ENCODE data around the gene SKAP1. TPM values are rescaled to one million over a fixed set of nuclear protein-coding genes. Genes with fewer than 3 reads are reported as not detected.

Gene SKAP1
- total and polyA plus RNA-seq, 4 donors, result 0.84 to 3.6 (median 3.1) TPM; not detected in 1

DNA sequence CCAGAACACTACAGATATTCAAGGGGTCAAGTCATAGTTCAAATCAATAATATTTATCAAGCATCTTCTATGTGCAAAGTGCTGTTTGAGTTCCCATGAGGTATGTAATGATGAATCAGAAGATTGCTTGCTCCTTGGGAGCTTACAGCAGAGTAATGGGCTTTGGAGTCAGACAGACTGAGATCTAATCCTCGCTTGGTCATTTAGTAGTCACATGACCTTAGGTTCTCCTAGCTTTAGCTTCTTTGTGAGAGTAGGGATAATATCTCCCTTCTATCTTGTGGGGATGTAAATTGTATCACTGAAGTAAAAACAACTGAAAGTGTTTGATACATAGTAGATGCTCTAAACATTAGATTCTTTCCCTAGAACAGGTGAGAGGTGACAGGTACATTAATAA, 292.4 kb downstream of the SKAP1 start:
- 70 to 80% methylated on average over 1 of the region's 1 CpG for WGBS, 2 donors
- Histone ChIP-seq H3K27me3 (ENCODE audit: control insufficient read depth in 1 of 2, insufficient read depth in 2 of 2, low read length in 1 of 2) (no peaks in the 10 kb centered on the region), H3K36me3 (ENCODE audit: control insufficient read depth in 1 of 2, insufficient read depth in 2 of 2, low read length in 1 of 2) (no peaks in the 10 kb centered on the region), H3K4me1 (ENCODE audit: control insufficient read depth in 1 of 2, insufficient read depth in 2 of 2, low read length in 2 of 2) (no peaks in the 10 kb centered on the region), H3K27ac (ENCODE audit: low read depth in 1 of 2, low read length in 2 of 2) (no peak overlapping the region), H3K4me3 (ENCODE audit: low read length in 2 of 2) (no peak overlapping the region), H3K9me3 (ENCODE audit: control insufficient read depth, low read length) (no peaks in the 10 kb centered on the region)
- intact Hi-C loops (cut with DNase I), result no loop called here
- DNase-seq, result no peak
- ATAC-seq (ENCODE audit: low FRiP score), result no peak

DNA sequence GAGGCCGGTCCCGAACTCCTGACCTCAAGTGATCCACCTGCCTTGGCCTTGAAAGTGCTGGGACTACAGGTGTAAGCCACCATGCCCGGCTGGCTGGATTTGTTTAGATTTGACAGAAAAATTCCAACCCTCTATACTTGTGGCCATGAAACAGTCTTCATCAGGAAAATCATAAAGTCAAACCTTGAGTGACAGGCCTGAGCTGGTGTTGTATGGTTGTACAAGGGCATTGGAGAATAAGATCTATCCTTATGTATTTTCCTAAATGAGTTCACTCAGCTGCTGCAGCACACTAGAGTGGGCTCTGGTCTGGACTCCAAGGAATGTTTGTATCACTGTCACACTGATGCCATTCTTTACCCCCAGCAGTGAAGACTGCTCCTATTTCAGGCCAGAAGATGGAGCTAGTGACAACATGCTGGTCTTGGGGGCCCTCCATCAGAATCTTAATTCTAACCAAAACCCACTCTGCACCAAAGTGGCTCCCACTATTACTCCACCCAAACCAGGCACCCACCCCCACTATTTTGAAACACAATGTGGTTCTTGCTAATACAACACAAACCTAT, 295.0 kb downstream of the SKAP1 start:
- Histone ChIP-seq H3K27me3 (ENCODE audit: control insufficient read depth in 1 of 2, insufficient read depth in 2 of 2, low read length in 1 of 2) (no peaks in the 10 kb centered on the region), H3K27ac (ENCODE audit: low read depth in 1 of 2, low read length in 2 of 2) (no peak overlapping the region), H3K9me3 (ENCODE audit: control insufficient read depth, low read length) (no peaks in the 10 kb centered on the region), H3K4me1 (ENCODE audit: control insufficient read depth in 1 of 2, insufficient read depth in 2 of 2, low read length in 2 of 2) (no peaks in the 10 kb centered on the region), H3K36me3 (ENCODE audit: control insufficient read depth in 1 of 2, insufficient read depth in 2 of 2, low read length in 1 of 2) (no peaks in the 10 kb centered on the region), H3K4me3 (ENCODE audit: low read length in 2 of 2) (no peak overlapping the region)
- WGBS, 2 donors, result 87 to 88% methylated on average over 3 of the region's 3 CpGs
- no peak for DNase-seq
- no peak for ATAC-seq (ENCODE audit: low FRiP score)
- intact Hi-C loops (cut with DNase I), result loop anchor here in 1 of 2 donors (5.0 kb wide), 1 partner anchor 58 kb away; no protein-coding TSS in a partner anchor

DNA sequence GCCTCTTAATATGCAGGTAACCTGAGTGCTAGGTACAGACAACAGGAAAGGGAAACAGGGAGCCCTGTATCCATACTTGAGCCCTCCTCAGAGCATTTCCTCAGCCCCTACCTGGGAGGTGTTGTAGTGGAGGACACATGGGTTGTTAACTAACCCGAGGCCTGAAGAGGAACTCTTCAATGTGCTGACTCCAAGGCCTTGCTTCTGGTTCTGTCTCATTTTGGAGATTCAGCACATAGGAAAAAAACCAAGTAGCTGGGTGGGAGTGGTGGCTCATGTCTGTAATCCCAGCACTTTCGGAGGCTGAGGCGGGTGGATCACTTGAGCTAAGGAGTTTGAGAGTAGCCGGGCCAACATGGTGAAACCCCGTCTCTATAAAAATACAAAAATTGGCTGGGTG, 297.6 kb downstream of the SKAP1 start:
- ATAC-seq (ENCODE audit: low FRiP score) (no peak), DNase-seq (no peak)
- H3K4me3 ChIP-seq (ENCODE audit: low read length in 2 of 2), result no peak overlapping the region
- WGBS, 2 donors, result 74 to 77% methylated on average over 5 of the region's 5 CpGs
- no peaks in the 10 kb centered on the region for H3K9me3 ChIP-seq (ENCODE audit: control insufficient read depth, low read length)
- no peaks in the 10 kb centered on the region for H3K27me3 ChIP-seq (ENCODE audit: control insufficient read depth in 1 of 2, insufficient read depth in 2 of 2, low read length in 1 of 2)
- H3K4me1 ChIP-seq (ENCODE audit: control insufficient read depth in 1 of 2, insufficient read depth in 2 of 2, low read length in 2 of 2), result no peaks in the 10 kb centered on the region
- no peak overlapping the region for H3K27ac ChIP-seq (ENCODE audit: low read depth in 1 of 2, low read length in 2 of 2)
- intact Hi-C loops (cut with DNase I), result loop anchor here in 1 of 2 donors (5.0 kb wide), 1 partner anchor 55 kb away; no protein-coding TSS in a partner anchor
- H3K36me3 ChIP-seq (ENCODE audit: control insufficient read depth in 1 of 2, insufficient read depth in 2 of 2, low read length in 1 of 2), result no peaks in the 10 kb centered on the region

DNA sequence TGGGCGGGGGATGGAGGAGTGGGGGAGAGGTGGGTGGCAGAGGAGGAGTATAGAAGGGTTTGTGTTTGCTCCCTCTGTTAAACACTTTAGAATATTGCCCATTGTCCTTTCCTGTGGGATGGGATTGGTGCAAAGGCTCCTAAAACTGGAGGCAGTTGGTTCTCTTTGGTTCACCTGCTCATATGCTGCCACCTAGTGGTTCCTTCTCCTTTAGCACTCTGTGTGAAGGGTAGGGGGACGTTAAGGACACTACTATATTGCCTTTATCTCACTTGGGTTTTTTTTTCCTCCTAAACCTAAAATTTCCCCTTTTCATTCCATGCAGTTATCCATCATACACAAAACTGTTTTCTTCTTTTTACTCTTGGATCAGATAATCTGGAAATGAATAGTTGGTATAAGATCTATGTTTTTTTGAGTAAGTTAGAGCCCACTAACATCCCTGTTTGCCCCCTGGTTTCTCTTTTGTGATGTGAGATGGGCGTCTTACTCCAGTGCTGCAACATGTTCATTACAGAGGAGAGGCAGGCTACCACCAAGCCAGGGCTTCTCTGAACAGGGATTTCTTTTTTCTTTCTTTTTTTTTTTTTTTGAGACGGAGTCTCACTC, 298.7 kb downstream of the SKAP1 start:
- H3K4me3 ChIP-seq (ENCODE audit: low read length in 2 of 2), result no peak overlapping the region
- no peaks in the 10 kb centered on the region for H3K9me3 ChIP-seq (ENCODE audit: control insufficient read depth, low read length)
- H3K27ac ChIP-seq (ENCODE audit: low read depth in 1 of 2, low read length in 2 of 2), result no peak overlapping the region
- no peaks in the 10 kb centered on the region for H3K36me3 ChIP-seq (ENCODE audit: control insufficient read depth in 1 of 2, insufficient read depth in 2 of 2, low read length in 1 of 2)
- intact Hi-C loops (cut with DNase I), result loop anchor here (1.0 to 5.0 kb wide), 4 partner anchors 54 to 153 kb away; no protein-coding TSS in a partner anchor
- no peaks in the 10 kb centered on the region for H3K4me1 ChIP-seq (ENCODE audit: control insufficient read depth in 1 of 2, insufficient read depth in 2 of 2, low read length in 2 of 2)
- no peaks in the 10 kb centered on the region for H3K27me3 ChIP-seq (ENCODE audit: control insufficient read depth in 1 of 2, insufficient read depth in 2 of 2, low read length in 1 of 2)
- DNase-seq (no peak), ATAC-seq (ENCODE audit: low FRiP score) (peak; percentile 86)
- 37 to 43% methylated on average over 4 of the region's 4 CpGs for WGBS, 2 donors

DNA sequence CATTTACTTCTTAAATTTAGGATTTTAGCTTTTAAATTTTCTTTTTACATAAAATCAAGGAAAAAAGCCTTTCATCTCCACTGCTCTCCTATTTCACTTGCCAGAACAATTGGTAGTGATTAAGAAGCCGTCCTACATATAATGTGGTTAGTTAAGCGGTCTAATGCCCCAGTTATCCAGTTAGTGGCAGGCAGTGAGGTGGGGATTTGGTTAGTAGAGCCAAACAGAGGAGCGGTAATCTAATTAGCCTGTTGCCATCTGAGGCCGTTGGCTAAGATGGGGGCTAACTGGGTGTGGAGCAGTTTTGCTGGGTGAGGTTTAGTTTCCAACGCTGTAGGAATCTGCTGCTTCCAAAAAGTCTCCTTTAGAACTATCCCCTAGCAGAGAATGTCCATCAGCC, 300.0 kb downstream of the SKAP1 start:
- Histone ChIP-seq H3K36me3 (ENCODE audit: control insufficient read depth in 1 of 2, insufficient read depth in 2 of 2, low read length in 1 of 2) (peaks cover 0 to 2% of the 10 kb centered on the region in 2 donors), H3K27ac (ENCODE audit: low read depth in 1 of 2, low read length in 2 of 2) (no peak overlapping the region), H3K9me3 (ENCODE audit: control insufficient read depth, low read length) (no peaks in the 10 kb centered on the region), H3K4me3 (ENCODE audit: low read length in 2 of 2) (no peak overlapping the region), H3K27me3 (ENCODE audit: control insufficient read depth in 1 of 2, insufficient read depth in 2 of 2, low read length in 1 of 2) (no peaks in the 10 kb centered on the region), H3K4me1 (ENCODE audit: control insufficient read depth in 1 of 2, insufficient read depth in 2 of 2, low read length in 2 of 2) (no peaks in the 10 kb centered on the region)
- ATAC-seq (ENCODE audit: low FRiP score) (no peak), DNase-seq (no peak)
- 65 to 86% methylated on average over 5 of the region's 5 CpGs for WGBS, 2 donors
- intact Hi-C loops (cut with DNase I), result loop anchor here in 1 of 2 donors (2.0 to 5.0 kb wide), 2 partner anchors 53 to 151 kb away; no protein-coding TSS in a partner anchor

DNA sequence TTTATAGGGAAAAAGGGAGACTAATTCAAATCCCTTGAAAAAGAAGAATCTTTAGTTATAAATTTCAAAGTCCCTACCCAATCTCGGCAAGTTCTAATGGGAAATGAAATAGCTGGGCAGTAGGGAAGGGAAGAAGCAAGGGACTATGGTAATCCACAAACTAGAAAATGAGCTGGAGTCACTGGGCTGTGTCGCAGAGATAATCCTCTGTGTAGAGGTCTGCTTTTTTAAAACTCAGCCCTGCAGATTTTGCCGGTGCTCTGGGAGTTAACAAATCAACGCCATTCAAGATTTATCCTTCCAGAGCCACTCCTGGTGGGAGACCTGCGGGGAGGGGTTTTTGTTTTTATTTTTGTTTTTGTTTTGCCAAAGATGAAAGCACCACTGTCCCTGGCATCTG, 301.6 kb downstream of the SKAP1 start:
- 44 to 50% methylated on average over 5 of the region's 5 CpGs for WGBS, 2 donors
- no peaks in the 10 kb centered on the region for H3K27me3 ChIP-seq (ENCODE audit: control insufficient read depth in 1 of 2, insufficient read depth in 2 of 2, low read length in 1 of 2)
- no peaks in the 10 kb centered on the region for H3K9me3 ChIP-seq (ENCODE audit: control insufficient read depth, low read length)
- H3K36me3 ChIP-seq (ENCODE audit: control insufficient read depth in 1 of 2, insufficient read depth in 2 of 2, low read length in 1 of 2), result peaks cover 0 to 2% of the 10 kb centered on the region in 2 donors
- no peak overlapping the region for H3K4me3 ChIP-seq (ENCODE audit: low read length in 2 of 2)
- DNase-seq (no peak), ATAC-seq (ENCODE audit: low FRiP score) (no peak)
- no peak overlapping the region for H3K27ac ChIP-seq (ENCODE audit: low read depth in 1 of 2, low read length in 2 of 2)
- H3K4me1 ChIP-seq (ENCODE audit: control insufficient read depth in 1 of 2, insufficient read depth in 2 of 2, low read length in 2 of 2), result no peaks in the 10 kb centered on the region
- intact Hi-C loops (cut with DNase I), result no loop called here

DNA sequence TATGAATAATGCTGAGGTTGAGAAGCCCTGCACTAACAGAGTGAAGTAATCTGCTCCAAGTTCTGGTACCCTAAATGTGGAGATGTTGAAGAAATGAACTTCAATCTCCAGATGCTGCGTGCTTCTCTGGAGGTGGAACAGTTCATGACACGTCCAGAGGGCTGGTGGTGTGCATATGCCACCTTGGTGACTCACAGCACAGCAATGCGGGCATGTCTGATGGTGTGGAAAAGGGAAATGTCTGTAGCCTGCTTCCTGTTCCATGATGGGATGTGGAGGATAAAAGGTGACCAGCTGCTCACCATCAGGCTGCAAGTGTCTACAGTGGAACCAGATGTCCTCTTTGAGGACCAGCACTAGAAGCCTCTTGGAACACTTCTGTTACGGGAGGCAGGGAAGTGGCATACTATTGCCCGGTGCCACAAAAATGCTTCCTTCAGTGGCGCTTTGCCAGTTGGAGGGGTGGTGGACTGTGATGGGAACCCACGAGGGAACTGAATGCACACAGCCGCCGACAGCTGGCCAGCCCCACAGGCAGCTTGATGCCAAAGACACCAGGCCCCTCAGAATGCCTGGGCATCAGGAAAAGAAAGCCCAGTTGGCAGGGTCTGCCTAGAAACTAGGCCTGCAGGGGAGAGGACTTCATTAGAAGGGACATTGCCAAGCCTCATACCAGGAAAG, 302.5 kb downstream of the SKAP1 start:
- 36 to 41% methylated on average over 9 of the region's 9 CpGs for WGBS, 2 donors
- DNase-seq, result no peak
- ATAC-seq (ENCODE audit: low FRiP score), result peak; percentile 26
- intact Hi-C loops (cut with DNase I), result no loop called here
- Histone ChIP-seq H3K27ac (ENCODE audit: low read depth in 1 of 2, low read length in 2 of 2) (no peak overlapping the region), H3K4me1 (ENCODE audit: control insufficient read depth in 1 of 2, insufficient read depth in 2 of 2, low read length in 2 of 2) (no peaks in the 10 kb centered on the region), H3K27me3 (ENCODE audit: control insufficient read depth in 1 of 2, insufficient read depth in 2 of 2, low read length in 1 of 2) (no peaks in the 10 kb centered on the region), H3K4me3 (ENCODE audit: low read length in 2 of 2) (no peak overlapping the region), H3K9me3 (ENCODE audit: control insufficient read depth, low read length) (no peaks in the 10 kb centered on the region), H3K36me3 (ENCODE audit: control insufficient read depth in 1 of 2, insufficient read depth in 2 of 2, low read length in 1 of 2) (peaks cover 0 to 2% of the 10 kb centered on the region in 2 donors)

DNA sequence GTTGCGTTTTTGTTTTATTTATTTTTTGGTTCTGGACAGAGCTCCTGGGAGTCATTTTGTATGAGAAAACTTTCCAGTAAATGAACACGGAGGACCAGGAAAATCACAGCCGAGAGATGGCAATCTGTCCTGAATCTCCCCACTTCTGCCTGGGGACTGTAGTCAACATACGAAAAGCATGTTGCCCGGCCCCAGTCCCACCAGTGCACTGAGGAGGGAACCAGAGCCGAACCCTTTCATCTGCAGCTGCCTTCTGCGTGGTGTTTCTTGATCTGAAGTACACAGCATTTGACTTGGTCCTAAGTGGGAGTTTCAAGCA, 303.5 kb downstream of the SKAP1 start:
- intact Hi-C loops (cut with DNase I), result no loop called here
- Histone ChIP-seq H3K27me3 (ENCODE audit: control insufficient read depth in 1 of 2, insufficient read depth in 2 of 2, low read length in 1 of 2) (no peaks in the 10 kb centered on the region), H3K36me3 (ENCODE audit: control insufficient read depth in 1 of 2, insufficient read depth in 2 of 2, low read length in 1 of 2) (peaks cover 2 to 10% of the 10 kb centered on the region in 2 donors), H3K9me3 (ENCODE audit: control insufficient read depth, low read length) (no peaks in the 10 kb centered on the region), H3K4me1 (ENCODE audit: control insufficient read depth in 1 of 2, insufficient read depth in 2 of 2, low read length in 2 of 2) (no peaks in the 10 kb centered on the region), H3K27ac (ENCODE audit: low read depth in 1 of 2, low read length in 2 of 2) (no peak overlapping the region), H3K4me3 (ENCODE audit: low read length in 2 of 2) (no peak overlapping the region)
- no peak for ATAC-seq (ENCODE audit: low FRiP score)
- DNase-seq, result no peak
- 72 to 81% methylated on average over 7 of the region's 7 CpGs for WGBS, 2 donors

Data from aorta (tissue), 5 donors.